ENCODE data around the gene ETDB.
"Not testable (repeated sequence)": the region's sequence is repeated elsewhere in the genome, so short reads cannot be mapped to it uniquely, and the experiment has no call there.

DNA sequence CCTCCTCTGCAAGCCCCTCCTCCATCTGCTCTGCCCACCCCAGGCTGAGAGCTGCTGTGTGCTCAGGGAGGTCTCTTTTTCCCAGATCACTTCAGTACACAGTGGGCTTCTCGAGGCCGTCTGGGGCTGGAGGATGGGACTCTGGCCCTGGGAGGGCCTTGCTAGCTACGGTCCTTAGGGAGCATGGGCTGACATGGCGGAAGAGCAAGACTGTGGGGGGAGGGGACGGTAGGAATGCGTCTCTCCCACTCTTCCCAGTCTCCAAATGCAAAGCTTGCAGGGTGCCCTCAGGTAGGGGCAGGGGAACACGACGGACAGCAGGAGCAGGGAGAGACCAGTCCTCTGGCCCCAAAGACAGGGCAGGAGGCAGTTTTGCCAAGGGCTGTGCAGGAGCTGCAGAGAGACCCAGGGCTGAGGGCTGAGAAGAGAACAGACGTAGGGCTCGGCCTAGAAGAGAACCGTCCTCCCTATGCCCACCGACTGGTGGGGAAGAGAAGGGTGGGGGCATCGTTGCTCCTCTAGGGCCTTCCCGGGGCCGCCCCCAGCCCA lies 23.1 kb downstream of the ETDB start:
- not testable (repeated sequence) for TF ChIP-seq POLR2A (IDR thresholded peaks at IDR 0.05; ENCODE audit: low read depth, low read length); POLR2AphosphoS5 (IDR thresholded peaks at IDR 0.05; ENCODE audit: low read depth, low read length); TAF1 (IDR thresholded peaks at IDR 0.05; ENCODE audit: borderline replicate concordance, low read depth, low read length)

All from GM12892 (cell line).